ENCODE data around the gene GRIK5.

GRCh38 chr19:42037649-42038048 is 32.4 kb downstream of the GRIK5 start:
- TF ChIP-seq ZNF384 (IDR thresholded peaks at IDR 0.05) (no peak), SUZ12 (IDR thresholded peaks at IDR 0.05) (no peak), TARDBP (IDR thresholded peaks at IDR 0.05) (no peak), BHLHE40 (IDR thresholded peaks at IDR 0.05; ENCODE audit: borderline replicate concordance) (no peak), SP1 (IDR thresholded peaks at IDR 0.05) (no peak), FOXM1 (IDR thresholded peaks at IDR 0.05; ENCODE audit: borderline replicate concordance) (no peak), L3MBTL2 (conservative IDR thresholded peaks at IDR 0.05) (no peak), ELF4 (IDR thresholded peaks at IDR 0.05) (no peak)
